ENCODE data around the gene DNASE1L1.
A peak's percentile ranks its signal among the peaks of the same experiment; 100 is the strongest.

The DNASE1L1 gene

GRCh38 chrX:154409222-154409871 is at the start of gene DNASE1L1:
Gene DNASE1L1 (minus strand): TSS chrX:154409254. CDS start chrX:154405568, 3,686 bp downstream.
- no peak for DNase-seq (ENCODE audit: low read depth, low spot score)
- Histone ChIP-seq H3K4me3 (ENCODE audit: insufficient read length, low read depth) (peak within 1 kb of the TSS; percentile 18), H3K9ac (ENCODE audit: insufficient read length, low read depth) (peak within 1 kb of the TSS; percentile 64), H3K9me3 (ENCODE audit: insufficient read depth, low read length) (no peaks in the 10 kb centered on the region), H3K4me1 (ENCODE audit: insufficient read depth, insufficient read length) (peaks cover 1% of the 10 kb centered on the region), H3K27me3 (ENCODE audit: insufficient read depth, insufficient read length) (no peaks in the 10 kb centered on the region), H3K36me3 (ENCODE audit: insufficient read depth, insufficient read length, low read length) (peaks cover 6% of the 10 kb centered on the region)
- TF ChIP-seq YY1 (IDR thresholded peaks at IDR 0.05; ENCODE audit: insufficient read depth, insufficient read length) (no peak), SUZ12 (IDR thresholded peaks at IDR 0.05; ENCODE audit: extremely low read depth, insufficient read depth, insufficient read length) (no peak), ZNF274 (IDR thresholded peaks at IDR 0.05; ENCODE audit: low read depth, low read length) (no peak)

- H3K4me1 ChIP-seq (ENCODE audit: insufficient read depth, insufficient read length), result no peaks in the 10 kb centered on the region
- no peaks in the 10 kb centered on the region for H3K9me3 ChIP-seq (ENCODE audit: insufficient read depth, low read length)
- H3K4me3 ChIP-seq (ENCODE audit: insufficient read length, low read depth), result peak within 1 kb of the TSS; percentile 54
- peak within 1 kb of the TSS; percentile 67 for H3K9ac ChIP-seq (ENCODE audit: insufficient read length, low read depth)
- DNase-seq (ENCODE audit: low read depth, low spot score), result no peak
- TF ChIP-seq YY1 (IDR thresholded peaks at IDR 0.05; ENCODE audit: insufficient read depth, insufficient read length), result no peak
- no peak for TF ChIP-seq SUZ12 (IDR thresholded peaks at IDR 0.05; ENCODE audit: extremely low read depth, insufficient read depth, insufficient read length)
- no peaks in the 10 kb centered on the region for H3K27me3 ChIP-seq (ENCODE audit: insufficient read depth, insufficient read length)
- H3K36me3 ChIP-seq (ENCODE audit: insufficient read depth, insufficient read length, low read length), result peaks cover 16% of the 10 kb centered on the region
These were observed 49.3 kb upstream of the DNASE1L1 start, which contains the start of gene PLXNA3 for GRCh38 chrX:154458116-154458953. Gene PLXNA3 (plus strand): TSS chrX:154458281. CDS start chrX:154460184, 1,903 bp downstream.

GRCh38 chrX:154457491-154458115 is 48.5 kb upstream of the DNASE1L1 start:
- H3K9me3 ChIP-seq (ENCODE audit: insufficient read depth, low read length), result no peaks in the 10 kb centered on the region
- no peak overlapping the region for H3K9ac ChIP-seq (ENCODE audit: insufficient read length, low read depth)
- TF ChIP-seq ZNF274 (IDR thresholded peaks at IDR 0.05; ENCODE audit: low read depth, low read length) (no peak), SUZ12 (IDR thresholded peaks at IDR 0.05; ENCODE audit: extremely low read depth, insufficient read depth, insufficient read length) (no peak), YY1 (IDR thresholded peaks at IDR 0.05; ENCODE audit: insufficient read depth, insufficient read length) (no peak)
- no peak for DNase-seq (ENCODE audit: low read depth, low spot score)
- H3K4me3 ChIP-seq (ENCODE audit: insufficient read length, low read depth), result no peak overlapping the region
- no peaks in the 10 kb centered on the region for H3K4me1 ChIP-seq (ENCODE audit: insufficient read depth, insufficient read length)
- H3K36me3 ChIP-seq (ENCODE audit: insufficient read depth, insufficient read length, low read length), result peaks cover 19% of the 10 kb centered on the region
- no peaks in the 10 kb centered on the region for H3K27me3 ChIP-seq (ENCODE audit: insufficient read depth, insufficient read length)

- Histone ChIP-seq H3K27me3 (ENCODE audit: insufficient read depth, insufficient read length) (no peaks in the 10 kb centered on the region), H3K4me1 (ENCODE audit: insufficient read depth, insufficient read length) (no peaks in the 10 kb centered on the region), H3K9me3 (ENCODE audit: insufficient read depth, low read length) (no peaks in the 10 kb centered on the region), H3K36me3 (ENCODE audit: insufficient read depth, insufficient read length, low read length) (peaks cover 24% of the 10 kb centered on the region), H3K4me3 (ENCODE audit: insufficient read length, low read depth) (no peak overlapping the region), H3K9ac (ENCODE audit: insufficient read length, low read depth) (no peak overlapping the region)
- DNase-seq (ENCODE audit: low read depth, low spot score), result no peak
- no peak for TF ChIP-seq YY1 (IDR thresholded peaks at IDR 0.05; ENCODE audit: insufficient read depth, insufficient read length)
- no peak for TF ChIP-seq ZNF274 (IDR thresholded peaks at IDR 0.05; ENCODE audit: low read depth, low read length)
- TF ChIP-seq SUZ12 (IDR thresholded peaks at IDR 0.05; ENCODE audit: extremely low read depth, insufficient read depth, insufficient read length), result no peak
These were observed 43.8 kb upstream of the DNASE1L1 start for GRCh38 chrX:154452823-154453222.

- Histone ChIP-seq H3K4me1 (ENCODE audit: insufficient read depth, insufficient read length) (no peaks in the 10 kb centered on the region), H3K27me3 (ENCODE audit: insufficient read depth, insufficient read length) (no peaks in the 10 kb centered on the region), H3K9ac (ENCODE audit: insufficient read length, low read depth) (no peak overlapping the region), H3K9me3 (ENCODE audit: insufficient read depth, low read length) (no peaks in the 10 kb centered on the region), H3K4me3 (ENCODE audit: insufficient read length, low read depth) (no peak overlapping the region), H3K36me3 (ENCODE audit: insufficient read depth, insufficient read length, low read length) (peaks cover 43% of the 10 kb centered on the region)
- no peak for DNase-seq (ENCODE audit: low read depth, low spot score)
- TF ChIP-seq YY1 (IDR thresholded peaks at IDR 0.05; ENCODE audit: insufficient read depth, insufficient read length) (no peak), SUZ12 (IDR thresholded peaks at IDR 0.05; ENCODE audit: extremely low read depth, insufficient read depth, insufficient read length) (no peak), ZNF274 (IDR thresholded peaks at IDR 0.05; ENCODE audit: low read depth, low read length) (no peak)
These were observed 41.3 kb upstream of the DNASE1L1 start for GRCh38 chrX:154450312-154450711.

GRCh38 chrX:154449618-154450017 is 40.6 kb upstream of the DNASE1L1 start:
- no peak for DNase-seq (ENCODE audit: low read depth, low spot score)

More at GRCh38 chrX:154449618-154450017, 40.6 kb upstream of the DNASE1L1 start:
- peaks cover 43% of the 10 kb centered on the region for H3K36me3 ChIP-seq (ENCODE audit: insufficient read depth, insufficient read length, low read length)
- H3K9ac ChIP-seq (ENCODE audit: insufficient read length, low read depth), result no peak overlapping the region
- H3K4me3 ChIP-seq (ENCODE audit: insufficient read length, low read depth), result no peak overlapping the region
- no peaks in the 10 kb centered on the region for H3K4me1 ChIP-seq (ENCODE audit: insufficient read depth, insufficient read length)
- no peaks in the 10 kb centered on the region for H3K9me3 ChIP-seq (ENCODE audit: insufficient read depth, low read length)
- no peak for TF ChIP-seq YY1 (IDR thresholded peaks at IDR 0.05; ENCODE audit: insufficient read depth, insufficient read length)
- TF ChIP-seq SUZ12 (IDR thresholded peaks at IDR 0.05; ENCODE audit: extremely low read depth, insufficient read depth, insufficient read length), result no peak
- TF ChIP-seq ZNF274 (IDR thresholded peaks at IDR 0.05; ENCODE audit: low read depth, low read length), result no peak
- H3K27me3 ChIP-seq (ENCODE audit: insufficient read depth, insufficient read length), result no peaks in the 10 kb centered on the region
